Activated CD8-positive, alpha-beta T cell treated with anti-CD3 and anti-CD28 coated beads, Interleukin-2, amount 10 ng/mL, durations not matched to agents 7 days and 5 days (primary cell): ENCODE measurements around the gene C9orf72. TPM values are rescaled to one million over a fixed set of nuclear protein-coding genes. Genes with fewer than 3 reads are reported as not detected.
"Not testable (repeated sequence)": the region's sequence is repeated elsewhere in the genome, so short reads cannot be mapped to it uniquely, and the experiment has no call there.

Source experiments
- ATAC-seq: fragments of 150-1000 bp; cut with Tn5 transposase; one replicate; pipeline ENCODE4 v1.10.0; 2021; ENCODE audit warnings: moderate library complexity
- CTCF ChIA-PET: fragments of 350-600 bp; sonication (Branson Sonifier 250); formaldehyde crosslinking; loops from one replicate; lab custom pipeline; 2021; ENCODE audit warnings: antibody characterized with exemption; lab: Charles Lee
- POLR2A ChIA-PET: fragments of 350-600 bp; sonication (Branson Sonifier 250); formaldehyde crosslinking; loops from one replicate; lab custom pipeline; 2021; ENCODE audit warnings: antibody characterized with exemption; lab: Charles Lee
- DNase-seq: peaks from one replicate; pipeline ENCODE4 v3.0.0-alpha.2; 2020
- H3K27ac Mint-ChIP-seq: one replicate; pipeline ENCODE4 v1.8.0; 2021; ENCODE audit warnings: mild to moderate bottlenecking, mixed read lengths
- H3K27me3 Mint-ChIP-seq: one replicate; pipeline ENCODE4 v1.8.0; 2021; ENCODE audit warnings: low read depth, mixed read lengths
- H3K36me3 Mint-ChIP-seq: one replicate; pipeline ENCODE4 v1.8.0; 2021; ENCODE audit warnings: low read depth, mixed read lengths
- H3K4me1 Mint-ChIP-seq: one replicate; pipeline ENCODE4 v1.8.0; 2021; ENCODE audit warnings: low read depth, mixed read lengths
- H3K4me3 Mint-ChIP-seq: one replicate; pipeline ENCODE4 v1.8.0; 2021; ENCODE audit warnings: mild to moderate bottlenecking, mixed read lengths
- H3K9me3 Mint-ChIP-seq: one replicate; pipeline ENCODE4 v1.8.0; 2022; ENCODE audit warnings: mixed read lengths; ENCODE audit not compliant: insufficient read depth
- total RNA-seq, 2 experiments: library from RNA; stranded (reverse); gene quantifications; one replicate each; pipeline ENCODE4 v1.2.3, GENCODE V29; 2021

C9orf72 gene
- total RNA-seq, 2 experiments from 2014 or later, result 7.5 to 10.2 TPM

GRCh38 chr9:27504259-27504658, 69.0 kb downstream of the C9orf72 start:
- Mint-ChIP-seq H3K4me3 (no peak overlapping the region), H3K36me3 (no peaks in the 10 kb centered on the region), H3K4me1 (peaks cover 12% of the 10 kb centered on the region), H3K9me3 (no peaks in the 10 kb centered on the region), H3K27me3 (peaks cover 5% of the 10 kb centered on the region), H3K27ac (no peak overlapping the region)
- ATAC-seq (no peak), DNase-seq (no peak)
- POLR2A ChIA-PET, result no interaction called here
- CTCF ChIA-PET, result no interaction called here

- Mint-ChIP-seq H3K4me1 (peaks cover 14% of the 10 kb centered on the region), H3K9me3 (no peaks in the 10 kb centered on the region), H3K36me3 (no peaks in the 10 kb centered on the region), H3K4me3 (no peak overlapping the region), H3K27me3 (peaks cover 5% of the 10 kb centered on the region), H3K27ac (no peak overlapping the region)
- ChIA-PET POLR2A (no interaction called here), CTCF (no interaction called here)
- DNase-seq (no peak), ATAC-seq (no peak)
Measured at GRCh38 chr9:27503623-27504022, 69.7 kb downstream of the C9orf72 start.

- H3K9me3 Mint-ChIP-seq, H3K36me3 Mint-ChIP-seq, H3K4me3 Mint-ChIP-seq, H3K27ac Mint-ChIP-seq, CTCF ChIA-PET, ATAC-seq, DNase-seq, H3K27me3 Mint-ChIP-seq: not testable (repeated sequence)
- POLR2A ChIA-PET, result interaction anchor here (0.8 kb wide), 1 partner anchor 13 kb away, joined by 4 read pairs; no protein-coding TSS in a partner anchor
- H3K4me1 Mint-ChIP-seq, result peaks cover 14% of the 10 kb centered on the region
Measured at GRCh38 chr9:27500902-27501301, 72.4 kb downstream of the C9orf72 start.

GRCh38 chr9:27499451-27499850, 73.8 kb downstream of the C9orf72 start:
- ATAC-seq (no peak), DNase-seq (no peak)
- H3K9me3 Mint-ChIP-seq, result no peaks in the 10 kb centered on the region
- POLR2A ChIA-PET, result no interaction called here
- no peak overlapping the region for H3K4me3 Mint-ChIP-seq
- no peak overlapping the region for H3K27ac Mint-ChIP-seq
- peaks cover 14% of the 10 kb centered on the region for H3K4me1 Mint-ChIP-seq
- CTCF ChIA-PET, result interaction anchor here (0.7 to 1.6 kb wide), 2 partner anchors 14 to 30 kb away, joined by 3 to 5 read pairs; partner anchors contain the start of gene MOB3B
- H3K27me3 Mint-ChIP-seq, result peaks cover 5% of the 10 kb centered on the region
- peaks cover under 1% of the 10 kb centered on the region for H3K36me3 Mint-ChIP-seq

DNA sequence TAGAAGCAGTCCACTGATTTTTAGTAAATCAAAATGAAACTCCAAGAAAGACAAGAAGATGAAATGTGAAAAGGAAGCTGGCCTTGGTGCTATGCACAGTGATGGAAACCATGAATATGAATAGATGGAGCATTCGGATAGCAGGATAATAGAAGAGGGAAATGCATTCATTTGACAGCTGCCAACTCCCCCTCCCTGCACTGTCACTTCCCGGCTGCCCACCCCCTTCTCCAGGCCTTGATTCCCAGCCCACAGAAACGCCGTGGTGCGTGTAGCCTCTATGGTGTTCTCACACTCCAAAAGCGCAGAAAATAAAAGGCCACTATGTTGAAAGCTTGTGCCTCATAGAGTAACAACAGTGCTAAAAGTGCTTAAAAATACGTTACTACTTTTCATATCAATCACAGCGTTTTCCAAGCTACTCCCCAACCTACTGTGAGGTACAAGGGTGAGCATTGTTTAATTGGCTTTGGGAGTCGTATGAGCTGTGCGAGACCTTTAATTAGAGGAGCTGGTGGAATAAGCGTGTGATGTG, 75.3 kb downstream of the C9orf72 start:
- Mint-ChIP-seq H3K9me3 (peaks cover 8% of the 10 kb centered on the region), H3K27ac (no peak overlapping the region), H3K36me3 (peaks cover 5% of the 10 kb centered on the region), H3K27me3 (peaks cover 5% of the 10 kb centered on the region), H3K4me3 (no peak overlapping the region), H3K4me1 (peaks cover 14% of the 10 kb centered on the region)
- POLR2A ChIA-PET, result no interaction called here
- DNase-seq (no peak), ATAC-seq (no peak)
- CTCF ChIA-PET, result interaction anchor here (1.2 kb wide), 1 partner anchor 32 kb away, joined by 4 read pairs; the partner anchor contains the start of gene MOB3B

Other genes with a start within 250 kb of the C9orf72 start
- gene IFNK, start 49.2 kb downstream of the C9orf72 start, total RNA-seq, result not detected
- gene MOB3B, start 43.7 kb downstream of the C9orf72 start, total RNA-seq, result 1 to 10 TPM; 2.5 to 2.8 TPM